Measurements from ENCODE around the gene FASLG. TPM values are rescaled to one million over a fixed set of nuclear protein-coding genes. Genes with fewer than 3 reads are reported as not detected.

Gene FASLG
- total and polyA plus RNA-seq, 4 donors = 0.20 TPM; not detected in 3

- no peak overlapping the region for H3K4me3 ChIP-seq (ENCODE audit: low read depth, low read length)
- no peaks in the 10 kb centered on the region for H3K36me3 ChIP-seq (ENCODE audit: control insufficient read depth, insufficient read depth, low read length)
- no peaks in the 10 kb centered on the region for H3K4me1 ChIP-seq (ENCODE audit: control insufficient read depth, insufficient read depth, low read length)
- no peaks in the 10 kb centered on the region for H3K9me3 ChIP-seq (ENCODE audit: control insufficient read depth, insufficient read depth, low read length)
- no peak for DNase-seq (ENCODE audit: low read depth in 4 of 6, low spot score in 6 of 6)
- no peak overlapping the region for H3K27ac ChIP-seq (ENCODE audit: low read depth, low read length)
- no peaks in the 10 kb centered on the region for H3K27me3 ChIP-seq (ENCODE audit: control insufficient read depth, insufficient read depth, low read length)
- WGBS (ENCODE audit: insufficient coverage) = 57% methylated on average over 4 of the region's 4 CpGs
Measured at GRCh38 chr1:172697534-172698002, 38.7 kb downstream of the FASLG start.

- WGBS (ENCODE audit: insufficient coverage) = 45% methylated on average over 1 of the region's 2 CpGs
- H3K9me3 ChIP-seq (ENCODE audit: control insufficient read depth, insufficient read depth, low read length) = no peaks in the 10 kb centered on the region
- H3K36me3 ChIP-seq (ENCODE audit: control insufficient read depth, insufficient read depth, low read length) = no peaks in the 10 kb centered on the region
- DNase-seq (ENCODE audit: low read depth in 4 of 6, low spot score in 6 of 6) = no peak
- no peak overlapping the region for H3K4me3 ChIP-seq (ENCODE audit: low read depth, low read length)
- H3K4me1 ChIP-seq (ENCODE audit: control insufficient read depth, insufficient read depth, low read length) = no peaks in the 10 kb centered on the region
- H3K27me3 ChIP-seq (ENCODE audit: control insufficient read depth, insufficient read depth, low read length) = no peaks in the 10 kb centered on the region
- no peak overlapping the region for H3K27ac ChIP-seq (ENCODE audit: low read depth, low read length)
Measured at GRCh38 chr1:172698224-172698623, 39.3 kb downstream of the FASLG start.

GRCh38 chr1:172699111-172699510, 40.2 kb downstream of the FASLG start:
- DNase-seq (ENCODE audit: low read depth in 4 of 6, low spot score in 6 of 6) = no peak
- WGBS (ENCODE audit: insufficient coverage) = 70% methylated on average over 1 of the region's 3 CpGs
- H3K27me3 ChIP-seq (ENCODE audit: control insufficient read depth, insufficient read depth, low read length) = no peaks in the 10 kb centered on the region
- no peak overlapping the region for H3K4me3 ChIP-seq (ENCODE audit: low read depth, low read length)
- H3K36me3 ChIP-seq (ENCODE audit: control insufficient read depth, insufficient read depth, low read length) = no peaks in the 10 kb centered on the region
- H3K9me3 ChIP-seq (ENCODE audit: control insufficient read depth, insufficient read depth, low read length) = no peaks in the 10 kb centered on the region
- H3K27ac ChIP-seq (ENCODE audit: low read depth, low read length) = no peak overlapping the region
- no peaks in the 10 kb centered on the region for H3K4me1 ChIP-seq (ENCODE audit: control insufficient read depth, insufficient read depth, low read length)

GRCh38 chr1:172699695-172700227, 40.9 kb downstream of the FASLG start:
- H3K27me3 ChIP-seq (ENCODE audit: control insufficient read depth, insufficient read depth, low read length) = no peaks in the 10 kb centered on the region
- H3K4me1 ChIP-seq (ENCODE audit: control insufficient read depth, insufficient read depth, low read length) = no peaks in the 10 kb centered on the region
- H3K4me3 ChIP-seq (ENCODE audit: low read depth, low read length) = no peak overlapping the region
- no peaks in the 10 kb centered on the region for H3K9me3 ChIP-seq (ENCODE audit: control insufficient read depth, insufficient read depth, low read length)
- H3K36me3 ChIP-seq (ENCODE audit: control insufficient read depth, insufficient read depth, low read length) = no peaks in the 10 kb centered on the region
- no peak overlapping the region for H3K27ac ChIP-seq (ENCODE audit: low read depth, low read length)
- 14% methylated on average over 4 of the region's 4 CpGs for WGBS (ENCODE audit: insufficient coverage)
- peak in 1 of 6 donors; percentile 3 for DNase-seq (ENCODE audit: low read depth in 4 of 6, low spot score in 6 of 6)

GRCh38 chr1:172700556-172700955, 41.7 kb downstream of the FASLG start:
- no peak for DNase-seq (ENCODE audit: low read depth in 4 of 6, low spot score in 6 of 6)
- no peaks in the 10 kb centered on the region for H3K4me1 ChIP-seq (ENCODE audit: control insufficient read depth, insufficient read depth, low read length)
- no peaks in the 10 kb centered on the region for H3K36me3 ChIP-seq (ENCODE audit: control insufficient read depth, insufficient read depth, low read length)
- WGBS (ENCODE audit: insufficient coverage) = no CpG with 5 or more reads among the region's 3 CpGs
- H3K4me3 ChIP-seq (ENCODE audit: low read depth, low read length) = no peak overlapping the region
- H3K27ac ChIP-seq (ENCODE audit: low read depth, low read length) = no peak overlapping the region
- H3K27me3 ChIP-seq (ENCODE audit: control insufficient read depth, insufficient read depth, low read length) = no peaks in the 10 kb centered on the region
- no peaks in the 10 kb centered on the region for H3K9me3 ChIP-seq (ENCODE audit: control insufficient read depth, insufficient read depth, low read length)

GRCh38 chr1:172704001-172704400, 45.1 kb downstream of the FASLG start:
- 43% methylated on average over 1 of the region's 1 CpG for WGBS (ENCODE audit: insufficient coverage)
- Histone ChIP-seq H3K9me3 (ENCODE audit: control insufficient read depth, insufficient read depth, low read length) (no peaks in the 10 kb centered on the region), H3K36me3 (ENCODE audit: control insufficient read depth, insufficient read depth, low read length) (no peaks in the 10 kb centered on the region), H3K4me3 (ENCODE audit: low read depth, low read length) (no peak overlapping the region), H3K4me1 (ENCODE audit: control insufficient read depth, insufficient read depth, low read length) (no peaks in the 10 kb centered on the region), H3K27me3 (ENCODE audit: control insufficient read depth, insufficient read depth, low read length) (no peaks in the 10 kb centered on the region), H3K27ac (ENCODE audit: low read depth, low read length) (no peak overlapping the region)
- DNase-seq (ENCODE audit: low read depth in 4 of 6, low spot score in 6 of 6) = no peak

- H3K9me3 ChIP-seq (ENCODE audit: control insufficient read depth, insufficient read depth, low read length) = no peaks in the 10 kb centered on the region
- no peak overlapping the region for H3K27ac ChIP-seq (ENCODE audit: low read depth, low read length)
- DNase-seq (ENCODE audit: low read depth in 4 of 6, low spot score in 6 of 6) = no peak
- H3K4me1 ChIP-seq (ENCODE audit: control insufficient read depth, insufficient read depth, low read length) = no peaks in the 10 kb centered on the region
- H3K27me3 ChIP-seq (ENCODE audit: control insufficient read depth, insufficient read depth, low read length) = no peaks in the 10 kb centered on the region
- WGBS (ENCODE audit: insufficient coverage) = no CpG with 5 or more reads among the region's 2 CpGs
- H3K4me3 ChIP-seq (ENCODE audit: low read depth, low read length) = no peak overlapping the region
- H3K36me3 ChIP-seq (ENCODE audit: control insufficient read depth, insufficient read depth, low read length) = no peaks in the 10 kb centered on the region
Measured at GRCh38 chr1:172704420-172705210, 45.7 kb downstream of the FASLG start.

GRCh38 chr1:172708452-172708851, 49.5 kb downstream of the FASLG start:
- Histone ChIP-seq H3K4me1 (ENCODE audit: control insufficient read depth, insufficient read depth, low read length) (no peaks in the 10 kb centered on the region), H3K4me3 (ENCODE audit: low read depth, low read length) (no peak overlapping the region), H3K9me3 (ENCODE audit: control insufficient read depth, insufficient read depth, low read length) (no peaks in the 10 kb centered on the region), H3K36me3 (ENCODE audit: control insufficient read depth, insufficient read depth, low read length) (no peaks in the 10 kb centered on the region), H3K27ac (ENCODE audit: low read depth, low read length) (no peak overlapping the region), H3K27me3 (ENCODE audit: control insufficient read depth, insufficient read depth, low read length) (no peaks in the 10 kb centered on the region)
- no peak for DNase-seq (ENCODE audit: low read depth in 4 of 6, low spot score in 6 of 6)
- 50% methylated on average over 2 of the region's 2 CpGs for WGBS (ENCODE audit: insufficient coverage)

- H3K36me3 ChIP-seq (ENCODE audit: control insufficient read depth, insufficient read depth, low read length) = no peaks in the 10 kb centered on the region
- no peak for DNase-seq (ENCODE audit: low read depth in 4 of 6, low spot score in 6 of 6)
- no peaks in the 10 kb centered on the region for H3K4me1 ChIP-seq (ENCODE audit: control insufficient read depth, insufficient read depth, low read length)
- H3K27ac ChIP-seq (ENCODE audit: low read depth, low read length) = no peak overlapping the region
- H3K9me3 ChIP-seq (ENCODE audit: control insufficient read depth, insufficient read depth, low read length) = no peaks in the 10 kb centered on the region
- H3K27me3 ChIP-seq (ENCODE audit: control insufficient read depth, insufficient read depth, low read length) = no peaks in the 10 kb centered on the region
- no peak overlapping the region for H3K4me3 ChIP-seq (ENCODE audit: low read depth, low read length)
- no CpG with 5 or more reads among the region's 1 CpG for WGBS (ENCODE audit: insufficient coverage)
Measured at GRCh38 chr1:172711558-172711957, 52.7 kb downstream of the FASLG start.

GRCh38 chr1:172713466-172713865, 54.6 kb downstream of the FASLG start:
- Histone ChIP-seq H3K27ac (ENCODE audit: low read depth, low read length) (no peak overlapping the region), H3K27me3 (ENCODE audit: control insufficient read depth, insufficient read depth, low read length) (no peaks in the 10 kb centered on the region), H3K4me1 (ENCODE audit: control insufficient read depth, insufficient read depth, low read length) (no peaks in the 10 kb centered on the region), H3K4me3 (ENCODE audit: low read depth, low read length) (no peak overlapping the region), H3K36me3 (ENCODE audit: control insufficient read depth, insufficient read depth, low read length) (no peaks in the 10 kb centered on the region), H3K9me3 (ENCODE audit: control insufficient read depth, insufficient read depth, low read length) (no peaks in the 10 kb centered on the region)
- DNase-seq (ENCODE audit: low read depth in 4 of 6, low spot score in 6 of 6) = no peak

Data from spinal cord (tissue), 10 donors.